ENCODE data around the gene MAIP1. TPM values are rescaled to one million over a fixed set of nuclear protein-coding genes. Genes with fewer than 3 reads are reported as not detected.

MAIP1 gene
- total and polyA plus RNA-seq, 2 donors (not counting 1 experiment from before 2014, with no cell fraction given), result 14.5 to 24.8 TPM

GRCh38 chr2:199997296-199997695 lies 41.9 kb downstream of the MAIP1 start:
- Histone ChIP-seq H3K4me1 (ENCODE audit: control insufficient read depth, extremely low read depth, insufficient read depth, low read length) (no peaks in the 10 kb centered on the region), H3K4me3 (replicated peaks in 1 of 4; ENCODE audit: control extremely low read depth in 1 of 4, insufficient read depth in 1 of 4, low read depth in 3 of 4, low read length in 4 of 4) (no peak overlapping the region), H3K36me3 (ENCODE audit: control insufficient read depth, insufficient read depth, low read length) (no peaks in the 10 kb centered on the region), H3K9ac (ENCODE audit: insufficient read depth, low read length) (no peak overlapping the region), H3K79me2 (ENCODE audit: control insufficient read depth, insufficient read depth, low read length) (no peaks in the 10 kb centered on the region), H3K4me2 (ENCODE audit: extremely low read depth, insufficient read depth, low read length) (no peak overlapping the region), H3K9me3 (ENCODE audit: control insufficient read depth, insufficient read depth, low read depth, low read length) (no peaks in the 10 kb centered on the region), H4K20me1 (ENCODE audit: control insufficient read depth, extremely low read depth, insufficient read depth, low read length) (no peaks in the 10 kb centered on the region), H3K27me3 (ENCODE audit: control insufficient read depth, insufficient read depth, low read length) (no peaks in the 10 kb centered on the region), H3K27ac (ENCODE audit: insufficient read depth, low read length) (no peak overlapping the region), H2AFZ (ENCODE audit: low read length) (no peak overlapping the region)
- no peak for TF ChIP-seq CTCF (conservative IDR thresholded peaks at IDR 0.05 in 1 of 2, IDR thresholded peaks at IDR 0.05 in 1 of 2; ENCODE audit: low read depth in 1 of 2, low read length in 2 of 2)
- TF ChIP-seq EZH2 (IDR thresholded peaks at IDR 0.05; ENCODE audit: low read length, missing control alignments), result no peak
- DNase-seq (ENCODE audit: low read depth in 2 of 2), result no peak

- Histone ChIP-seq H3K4me2 (ENCODE audit: extremely low read depth, insufficient read depth, low read length) (no peak overlapping the region), H3K27ac (ENCODE audit: insufficient read depth, low read length) (no peak overlapping the region), H3K36me3 (ENCODE audit: control insufficient read depth, insufficient read depth, low read length) (no peaks in the 10 kb centered on the region), H3K9me3 (ENCODE audit: control insufficient read depth, insufficient read depth, low read depth, low read length) (no peaks in the 10 kb centered on the region), H3K27me3 (ENCODE audit: control insufficient read depth, insufficient read depth, low read length) (peaks cover 4% of the 10 kb centered on the region), H2AFZ (ENCODE audit: low read length) (no peak overlapping the region), H3K4me3 (replicated peaks in 1 of 4; ENCODE audit: control extremely low read depth in 1 of 4, insufficient read depth in 1 of 4, low read depth in 3 of 4, low read length in 4 of 4) (no peak overlapping the region), H3K4me1 (ENCODE audit: control insufficient read depth, extremely low read depth, insufficient read depth, low read length) (no peaks in the 10 kb centered on the region), H3K9ac (ENCODE audit: insufficient read depth, low read length) (no peak overlapping the region), H3K79me2 (ENCODE audit: control insufficient read depth, insufficient read depth, low read length) (no peaks in the 10 kb centered on the region), H4K20me1 (ENCODE audit: control insufficient read depth, extremely low read depth, insufficient read depth, low read length) (no peaks in the 10 kb centered on the region)
- no peak for TF ChIP-seq EZH2 (IDR thresholded peaks at IDR 0.05; ENCODE audit: low read length, missing control alignments)
- TF ChIP-seq CTCF (conservative IDR thresholded peaks at IDR 0.05 in 1 of 2, IDR thresholded peaks at IDR 0.05 in 1 of 2; ENCODE audit: low read depth in 1 of 2, low read length in 2 of 2), result no peak
- DNase-seq (ENCODE audit: low read depth in 2 of 2), result no peak
Measured at GRCh38 chr2:199999166-199999565, 43.8 kb downstream of the MAIP1 start.

- no peak overlapping the region for H3K4me2 ChIP-seq (ENCODE audit: extremely low read depth, insufficient read depth, low read length)
- H4K20me1 ChIP-seq (ENCODE audit: control insufficient read depth, extremely low read depth, insufficient read depth, low read length), result no peaks in the 10 kb centered on the region
- no peak for DNase-seq (ENCODE audit: low read depth in 2 of 2)
Measured at GRCh38 chr2:200000444-200001163, 45.2 kb downstream of the MAIP1 start.

More at GRCh38 chr2:200000444-200001163, 45.2 kb downstream of the MAIP1 start:
- Histone ChIP-seq H3K36me3 (ENCODE audit: control insufficient read depth, insufficient read depth, low read length) (no peaks in the 10 kb centered on the region), H3K9me3 (ENCODE audit: control insufficient read depth, insufficient read depth, low read depth, low read length) (no peaks in the 10 kb centered on the region), H3K27ac (ENCODE audit: insufficient read depth, low read length) (no peak overlapping the region), H3K27me3 (ENCODE audit: control insufficient read depth, insufficient read depth, low read length) (peaks cover 4% of the 10 kb centered on the region), H2AFZ (ENCODE audit: low read length) (no peak overlapping the region), H3K9ac (ENCODE audit: insufficient read depth, low read length) (no peak overlapping the region), H3K4me3 (replicated peaks in 1 of 4; ENCODE audit: control extremely low read depth in 1 of 4, insufficient read depth in 1 of 4, low read depth in 3 of 4, low read length in 4 of 4) (no peak overlapping the region), H3K4me1 (ENCODE audit: control insufficient read depth, extremely low read depth, insufficient read depth, low read length) (no peaks in the 10 kb centered on the region), H3K79me2 (ENCODE audit: control insufficient read depth, insufficient read depth, low read length) (no peaks in the 10 kb centered on the region)
- TF ChIP-seq EZH2 (IDR thresholded peaks at IDR 0.05; ENCODE audit: low read length, missing control alignments) (no peak), CTCF (conservative IDR thresholded peaks at IDR 0.05 in 1 of 2, IDR thresholded peaks at IDR 0.05 in 1 of 2; ENCODE audit: low read depth in 1 of 2, low read length in 2 of 2) (no peak)

Measured in fibroblast of lung (primary cell).